AG04450 (cell line): ENCODE measurements around the gene MTM1. TPM values are rescaled to one million over a fixed set of nuclear protein-coding genes. Genes with fewer than 3 reads are reported as not detected.
A peak's percentile ranks its signal among the peaks of the same experiment; 100 is the strongest.

Experiments
- CTCF ChIA-PET: fragments of 300-600, 350-600 bp; formaldehyde crosslinking; extraction: SDS; loops from one replicate; lab custom pipeline; 2022; ENCODE audit warnings: antibody characterized with exemption, inconsistent platforms; lab: Charles Lee
- POLR2A ChIA-PET: fragments of 350-600 bp; formaldehyde crosslinking; extraction: SDS; loops from one replicate; lab custom pipeline; 2021; ENCODE audit warnings: antibody characterized with exemption, inconsistent platforms; lab: Yijun Ruan, JAX
- DNase-seq: peaks from one replicate; pipeline ENCODE4 v3.0.0-alpha.2; 2011; ENCODE audit warnings: low read depth, low spot score
- H3K27ac ChIP-seq: one replicate; pipeline ENCODE4 v1.5.1; 2012; ENCODE audit warnings: low read depth, low read length, control low read depth
- H3K27me3 ChIP-seq: one replicate; pipeline ENCODE4 v1.6.0; 2012; ENCODE audit warnings: low read length; ENCODE audit not compliant: control insufficient read depth, insufficient read depth
- H3K4me3 ChIP-seq: 2 replicates; pipeline ENCODE4 v1.5.1; 2011; ENCODE audit warnings: mild to moderate bottlenecking, low read depth, low read length, control low read depth
- H3K9me3 ChIP-seq: 2 replicates; pipeline ENCODE4 v1.5.1; 2012; ENCODE audit warnings: low read length; ENCODE audit not compliant: control insufficient read depth, insufficient read depth
- polyA plus RNA-seq: library from polyadenylated mRNA; depleted of rRNA; stranded (reverse); fragments of >200 nt; gene quantifications from 2 replicates; pipeline ENCODE4 v1.2.3, GENCODE V29; 2011
- TF ChIP-seq, protein P1 (sequence below): IDR thresholded peaks from 2 replicates; pipeline ENCODE4 v1.5.1; 2011; ENCODE audit warnings: low read depth, low read length, control low read depth, inconsistent platforms

MTM1 gene
- polyA plus RNA-seq, 1 experiment, result 3.9 TPM

- DNase-seq, result no peak
- ChIA-PET POLR2A (no interaction called here), CTCF (no interaction called here)
- Histone ChIP-seq H3K27ac (no peak overlapping the region), H3K9me3 (peaks cover 3% of the 10 kb centered on the region; the same call in 1 of the 2 replicates), H3K4me3 (no peak overlapping the region), H3K27me3 (no peaks in the 10 kb centered on the region)
- TF ChIP-seq, protein P1, sequence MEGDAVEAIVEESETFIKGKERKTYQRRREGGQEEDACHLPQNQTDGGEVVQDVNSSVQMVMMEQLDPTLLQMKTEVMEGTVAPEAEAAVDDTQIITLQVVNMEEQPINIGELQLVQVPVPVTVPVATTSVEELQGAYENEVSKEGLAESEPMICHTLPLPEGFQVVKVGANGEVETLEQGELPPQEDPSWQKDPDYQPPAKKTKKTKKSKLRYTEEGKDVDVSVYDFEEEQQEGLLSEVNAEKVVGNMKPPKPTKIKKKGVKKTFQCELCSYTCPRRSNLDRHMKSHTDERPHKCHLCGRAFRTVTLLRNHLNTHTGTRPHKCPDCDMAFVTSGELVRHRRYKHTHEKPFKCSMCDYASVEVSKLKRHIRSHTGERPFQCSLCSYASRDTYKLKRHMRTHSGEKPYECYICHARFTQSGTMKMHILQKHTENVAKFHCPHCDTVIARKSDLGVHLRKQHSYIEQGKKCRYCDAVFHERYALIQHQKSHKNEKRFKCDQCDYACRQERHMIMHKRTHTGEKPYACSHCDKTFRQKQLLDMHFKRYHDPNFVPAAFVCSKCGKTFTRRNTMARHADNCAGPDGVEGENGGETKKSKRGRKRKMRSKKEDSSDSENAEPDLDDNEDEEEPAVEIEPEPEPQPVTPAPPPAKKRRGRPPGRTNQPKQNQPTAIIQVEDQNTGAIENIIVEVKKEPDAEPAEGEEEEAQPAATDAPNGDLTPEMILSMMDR, result no peak
These were observed 7.0 kb downstream of the MTM1 start for GRCh38 chrX:150575419-150575814.

DNA sequence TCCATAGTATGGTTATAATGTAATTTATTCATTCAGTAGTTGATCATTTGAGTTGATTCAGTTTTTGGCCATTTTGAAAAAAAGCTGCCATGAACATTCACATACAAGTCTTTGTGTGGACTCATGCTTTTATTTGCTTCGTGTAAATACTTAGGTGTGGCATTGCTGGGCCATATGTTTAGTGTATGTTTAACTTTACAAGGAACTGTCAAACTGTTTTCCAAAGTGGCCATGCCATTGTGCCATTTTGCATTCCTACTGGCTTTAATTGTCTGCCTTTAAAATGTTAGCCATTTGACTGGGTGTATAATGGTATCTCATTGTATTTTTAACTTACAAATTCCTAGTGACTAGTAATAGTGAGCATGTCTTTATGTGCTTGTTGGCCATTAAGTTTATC is 8.8 kb downstream of the MTM1 start:
- DNase-seq, result no peak
- no peak overlapping the region for H3K27ac ChIP-seq
- ChIA-PET POLR2A (no interaction called here), CTCF (no interaction called here)
- H3K4me3 ChIP-seq, result no peak overlapping the region
- TF ChIP-seq, protein P1, result no peak
- H3K9me3 ChIP-seq, result peaks cover 3% of the 10 kb centered on the region; the same call in 1 of the 2 replicates
- no peaks in the 10 kb centered on the region for H3K27me3 ChIP-seq

GRCh38 chrX:150581093-150581775 is 12.8 kb downstream of the MTM1 start:
- CTCF ChIA-PET, result no interaction called here
- DNase-seq, result peak; percentile 32
- Histone ChIP-seq H3K9me3 (peaks cover 3% of the 10 kb centered on the region; the same call in 1 of the 2 replicates), H3K27ac (peak overlapping the region; percentile 25), H3K27me3 (no peaks in the 10 kb centered on the region), H3K4me3 (no peak overlapping the region)
- POLR2A ChIA-PET, result interaction anchor here (1.5 kb wide), 1 partner anchor 13 kb away, joined by 7 read pairs; the partner anchor contains the start of gene MTM1
- TF ChIP-seq, protein P1, result no peak

DNA sequence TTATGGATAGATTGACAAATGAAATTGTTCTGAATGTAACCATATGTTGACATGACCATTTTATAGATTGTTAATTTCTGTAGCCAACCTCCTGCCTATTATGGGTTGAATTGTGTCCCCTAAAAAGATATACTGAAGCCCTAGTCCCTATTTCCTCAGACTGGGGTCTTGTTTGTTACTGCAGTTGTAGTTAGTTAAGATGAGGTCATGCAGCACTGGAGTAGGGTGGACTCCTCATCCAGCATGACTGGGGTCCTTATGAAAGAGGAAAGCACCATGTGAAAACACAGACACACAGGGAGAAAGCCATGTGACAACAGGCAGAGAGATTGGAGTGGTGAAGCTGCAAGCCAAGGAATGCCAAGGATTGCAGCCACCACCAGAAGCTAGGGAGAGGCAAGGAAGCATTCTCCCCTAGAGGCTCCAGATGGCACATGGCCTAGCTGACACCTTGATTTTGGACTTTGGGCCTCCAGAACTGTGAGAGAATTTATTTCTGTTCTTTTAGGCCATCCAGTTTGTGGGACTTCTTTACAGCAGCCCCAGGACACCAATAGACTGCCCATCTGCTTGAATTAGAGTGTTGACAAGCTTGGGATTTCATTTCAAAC is 14.0 kb downstream of the MTM1 start:
- no peak for DNase-seq
- H3K9me3 ChIP-seq, result peaks cover 3% of the 10 kb centered on the region; the same call in 1 of the 2 replicates
- ChIA-PET CTCF (no interaction called here), POLR2A (no interaction called here)
- TF ChIP-seq, protein P1, result no peak
- H3K27ac ChIP-seq, result no peak overlapping the region
- H3K27me3 ChIP-seq, result no peaks in the 10 kb centered on the region
- no peak overlapping the region for H3K4me3 ChIP-seq
